Fibroblast of the aortic adventitia (primary cell): ENCODE results near the gene ANKS1A. TPM values are rescaled to one million over a fixed set of nuclear protein-coding genes. Genes with fewer than 3 reads are reported as not detected.
A peak's percentile ranks its signal among the peaks of the same experiment; 100 is the strongest.

Experiments used
- DNase-seq: peaks from one replicate; pipeline ENCODE4 v3.0.0-alpha.2; 2010; ENCODE audit warnings: low read depth
- H3K4me3 ChIP-seq: 2 replicates; pipeline ENCODE4 v1.5.1; 2011; ENCODE audit warnings: low read depth, mild to moderate bottlenecking, control low read depth, low read length, moderate library complexity
- CTCF ChIP-seq: IDR thresholded peaks from 2 replicates; pipeline ENCODE4 v1.5.1; 2011; ENCODE audit warnings: mild to moderate bottlenecking, low read length, control low read depth, inconsistent platforms; ENCODE audit not compliant: insufficient read depth
- total RNA-seq: library from RNA; depleted of rRNA; stranded (reverse); fragments of >200 nt; gene quantifications from 2 replicates; pipeline ENCODE4 v1.2.3, GENCODE V29; 2012; ENCODE audit warnings: low replicate concordance

Gene ANKS1A
- total RNA-seq, 1 donor, result 7.6 TPM

GRCh38 chr6:34967461-34967860 is 78.4 kb downstream of the ANKS1A start:
- no peak overlapping the region for H3K4me3 ChIP-seq
- no peak for DNase-seq
- TF ChIP-seq CTCF, result no peak

- no peak for DNase-seq
- no peak overlapping the region for H3K4me3 ChIP-seq
- no peak for TF ChIP-seq CTCF
These were observed 80.7 kb downstream of the ANKS1A start for GRCh38 chr6:34969662-34970265.

GRCh38 chr6:34970488-34970887 is 81.4 kb downstream of the ANKS1A start:
- H3K4me3 ChIP-seq, result no peak overlapping the region
- TF ChIP-seq CTCF, result no peak
- DNase-seq, result no peak

- DNase-seq, result peak; percentile 69
- no peak for TF ChIP-seq CTCF
- H3K4me3 ChIP-seq, result no peak overlapping the region
These were observed 81.9 kb downstream of the ANKS1A start for GRCh38 chr6:34970957-34971356.

- peak; percentile 31 for TF ChIP-seq CTCF
- DNase-seq, result peak; percentile 3
- H3K4me3 ChIP-seq, result no peak overlapping the region
These were observed 84.6 kb downstream of the ANKS1A start for GRCh38 chr6:34973547-34974248.

- DNase-seq, result no peak
- TF ChIP-seq CTCF, result no peak
- no peak overlapping the region for H3K4me3 ChIP-seq
These were observed 85.2 kb downstream of the ANKS1A start for GRCh38 chr6:34974249-34974642.
